Liver (tissue), 2 donors: ENCODE measurements around the gene DCN.

Experiments used
- YY1 ChIP-seq: IDR thresholded peaks from 2 replicates; pipeline ENCODE4 v1.6.1; 2016; ENCODE audit warnings: antibody characterized with exemption, mild to moderate bottlenecking
- TF ChIP-seq, protein P1 (sequence below): fragments of 150-350 bp; IDR thresholded peaks from 2 replicates; pipeline ENCODE4 v1.5.1; 2017; ENCODE audit warnings: improper control_type of control experiment, low read depth, low read length; ENCODE audit not compliant: missing input control
- TF ChIP-seq, protein P2 (sequence below): IDR thresholded peaks from 2 replicates; pipeline ENCODE4 v1.6.1; 2016; ENCODE audit warnings: antibody characterized with exemption
- TF ChIP-seq, protein P3 (sequence below): IDR thresholded peaks from 2 replicates; pipeline ENCODE4 v1.6.1; 2016; ENCODE audit warnings: antibody characterized with exemption, mild to moderate bottlenecking
- donor health status: healthy.

DNA sequence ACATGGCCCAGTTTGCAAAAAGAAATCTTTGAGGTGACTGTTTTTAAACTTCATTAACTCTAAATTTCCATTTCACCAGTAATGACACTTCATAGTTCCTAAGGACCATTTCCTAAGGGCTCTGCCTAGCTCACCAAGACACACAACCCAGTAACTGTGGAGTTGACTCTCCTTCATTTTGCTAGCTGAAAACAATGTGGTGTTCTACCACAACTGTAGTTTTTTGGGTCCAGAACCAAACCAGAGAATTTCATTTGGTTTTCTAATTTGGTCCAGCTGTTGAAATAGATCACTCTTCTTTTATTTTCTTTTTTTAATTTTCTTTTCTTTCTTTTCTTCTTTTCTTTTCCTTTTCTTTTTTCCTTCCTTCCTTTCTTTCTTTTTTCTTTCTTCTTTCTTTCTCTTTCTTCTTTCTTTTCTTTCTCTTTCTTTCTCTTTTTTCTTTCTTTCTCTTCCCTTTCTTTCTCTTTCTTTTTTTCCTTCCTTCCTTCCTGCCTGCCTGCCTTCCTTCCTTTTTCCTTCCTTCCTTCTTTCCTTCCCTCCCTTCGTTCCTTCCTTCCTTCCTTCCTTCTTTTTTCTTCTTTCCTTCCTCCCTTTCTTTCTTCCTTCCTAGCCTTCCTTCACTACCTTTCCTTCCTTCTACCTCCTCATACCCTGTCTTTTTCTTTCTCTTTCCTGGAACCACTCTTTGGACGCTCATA, 52.8 kb downstream of the DCN start:
- TF ChIP-seq, protein P1, sequence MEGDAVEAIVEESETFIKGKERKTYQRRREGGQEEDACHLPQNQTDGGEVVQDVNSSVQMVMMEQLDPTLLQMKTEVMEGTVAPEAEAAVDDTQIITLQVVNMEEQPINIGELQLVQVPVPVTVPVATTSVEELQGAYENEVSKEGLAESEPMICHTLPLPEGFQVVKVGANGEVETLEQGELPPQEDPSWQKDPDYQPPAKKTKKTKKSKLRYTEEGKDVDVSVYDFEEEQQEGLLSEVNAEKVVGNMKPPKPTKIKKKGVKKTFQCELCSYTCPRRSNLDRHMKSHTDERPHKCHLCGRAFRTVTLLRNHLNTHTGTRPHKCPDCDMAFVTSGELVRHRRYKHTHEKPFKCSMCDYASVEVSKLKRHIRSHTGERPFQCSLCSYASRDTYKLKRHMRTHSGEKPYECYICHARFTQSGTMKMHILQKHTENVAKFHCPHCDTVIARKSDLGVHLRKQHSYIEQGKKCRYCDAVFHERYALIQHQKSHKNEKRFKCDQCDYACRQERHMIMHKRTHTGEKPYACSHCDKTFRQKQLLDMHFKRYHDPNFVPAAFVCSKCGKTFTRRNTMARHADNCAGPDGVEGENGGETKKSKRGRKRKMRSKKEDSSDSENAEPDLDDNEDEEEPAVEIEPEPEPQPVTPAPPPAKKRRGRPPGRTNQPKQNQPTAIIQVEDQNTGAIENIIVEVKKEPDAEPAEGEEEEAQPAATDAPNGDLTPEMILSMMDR = no peak
- TF ChIP-seq, protein P2, sequence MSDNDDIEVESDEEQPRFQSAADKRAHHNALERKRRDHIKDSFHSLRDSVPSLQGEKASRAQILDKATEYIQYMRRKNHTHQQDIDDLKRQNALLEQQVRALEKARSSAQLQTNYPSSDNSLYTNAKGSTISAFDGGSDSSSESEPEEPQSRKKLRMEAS = no peak
- TF ChIP-seq YY1 = no peak
- TF ChIP-seq, protein P3, sequence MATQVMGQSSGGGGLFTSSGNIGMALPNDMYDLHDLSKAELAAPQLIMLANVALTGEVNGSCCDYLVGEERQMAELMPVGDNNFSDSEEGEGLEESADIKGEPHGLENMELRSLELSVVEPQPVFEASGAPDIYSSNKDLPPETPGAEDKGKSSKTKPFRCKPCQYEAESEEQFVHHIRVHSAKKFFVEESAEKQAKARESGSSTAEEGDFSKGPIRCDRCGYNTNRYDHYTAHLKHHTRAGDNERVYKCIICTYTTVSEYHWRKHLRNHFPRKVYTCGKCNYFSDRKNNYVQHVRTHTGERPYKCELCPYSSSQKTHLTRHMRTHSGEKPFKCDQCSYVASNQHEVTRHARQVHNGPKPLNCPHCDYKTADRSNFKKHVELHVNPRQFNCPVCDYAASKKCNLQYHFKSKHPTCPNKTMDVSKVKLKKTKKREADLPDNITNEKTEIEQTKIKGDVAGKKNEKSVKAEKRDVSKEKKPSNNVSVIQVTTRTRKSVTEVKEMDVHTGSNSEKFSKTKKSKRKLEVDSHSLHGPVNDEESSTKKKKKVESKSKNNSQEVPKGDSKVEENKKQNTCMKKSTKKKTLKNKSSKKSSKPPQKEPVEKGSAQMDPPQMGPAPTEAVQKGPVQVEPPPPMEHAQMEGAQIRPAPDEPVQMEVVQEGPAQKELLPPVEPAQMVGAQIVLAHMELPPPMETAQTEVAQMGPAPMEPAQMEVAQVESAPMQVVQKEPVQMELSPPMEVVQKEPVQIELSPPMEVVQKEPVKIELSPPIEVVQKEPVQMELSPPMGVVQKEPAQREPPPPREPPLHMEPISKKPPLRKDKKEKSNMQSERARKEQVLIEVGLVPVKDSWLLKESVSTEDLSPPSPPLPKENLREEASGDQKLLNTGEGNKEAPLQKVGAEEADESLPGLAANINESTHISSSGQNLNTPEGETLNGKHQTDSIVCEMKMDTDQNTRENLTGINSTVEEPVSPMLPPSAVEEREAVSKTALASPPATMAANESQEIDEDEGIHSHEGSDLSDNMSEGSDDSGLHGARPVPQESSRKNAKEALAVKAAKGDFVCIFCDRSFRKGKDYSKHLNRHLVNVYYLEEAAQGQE = no peak
